ENCODE data around the gene GTPBP1.

The GTPBP1 gene

DNA sequence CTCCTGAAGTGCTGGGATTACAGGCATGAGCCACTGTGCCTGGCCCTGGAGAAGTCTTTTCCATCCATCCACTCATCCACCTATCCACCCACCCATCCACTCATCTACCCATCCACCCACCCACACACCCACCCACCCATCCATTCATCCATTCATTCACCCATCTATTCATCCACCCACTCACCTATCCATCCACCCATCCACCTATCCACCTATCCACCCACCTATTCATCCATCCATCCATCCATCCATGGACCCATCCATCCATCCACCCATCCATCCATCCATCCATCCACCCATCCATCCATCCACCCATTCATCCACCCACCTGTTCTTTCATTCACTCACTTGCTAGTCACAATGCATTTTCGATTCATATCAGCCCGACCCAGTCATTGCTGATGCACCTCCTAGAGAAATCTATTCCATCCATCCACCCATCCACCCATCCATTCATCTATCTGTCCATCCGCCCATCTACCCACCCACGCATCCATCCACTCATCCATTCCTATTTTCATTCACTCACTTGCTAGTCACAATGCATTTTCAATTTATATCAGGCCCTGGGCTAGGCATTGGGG, 67.7 kb downstream of the GTPBP1 start:
- DNase-seq (ENCODE audit: low read depth), result no peak
- TF ChIP-seq, protein P1, sequence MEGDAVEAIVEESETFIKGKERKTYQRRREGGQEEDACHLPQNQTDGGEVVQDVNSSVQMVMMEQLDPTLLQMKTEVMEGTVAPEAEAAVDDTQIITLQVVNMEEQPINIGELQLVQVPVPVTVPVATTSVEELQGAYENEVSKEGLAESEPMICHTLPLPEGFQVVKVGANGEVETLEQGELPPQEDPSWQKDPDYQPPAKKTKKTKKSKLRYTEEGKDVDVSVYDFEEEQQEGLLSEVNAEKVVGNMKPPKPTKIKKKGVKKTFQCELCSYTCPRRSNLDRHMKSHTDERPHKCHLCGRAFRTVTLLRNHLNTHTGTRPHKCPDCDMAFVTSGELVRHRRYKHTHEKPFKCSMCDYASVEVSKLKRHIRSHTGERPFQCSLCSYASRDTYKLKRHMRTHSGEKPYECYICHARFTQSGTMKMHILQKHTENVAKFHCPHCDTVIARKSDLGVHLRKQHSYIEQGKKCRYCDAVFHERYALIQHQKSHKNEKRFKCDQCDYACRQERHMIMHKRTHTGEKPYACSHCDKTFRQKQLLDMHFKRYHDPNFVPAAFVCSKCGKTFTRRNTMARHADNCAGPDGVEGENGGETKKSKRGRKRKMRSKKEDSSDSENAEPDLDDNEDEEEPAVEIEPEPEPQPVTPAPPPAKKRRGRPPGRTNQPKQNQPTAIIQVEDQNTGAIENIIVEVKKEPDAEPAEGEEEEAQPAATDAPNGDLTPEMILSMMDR (IDR thresholded peaks at IDR 0.05; ENCODE audit: control insufficient read depth, insufficient read depth, low read depth, low read length, missing control alignments), result no peak
- H3K4me3 ChIP-seq (ENCODE audit: control insufficient read depth, low read depth, low read length), result no peak overlapping the region

DNA sequence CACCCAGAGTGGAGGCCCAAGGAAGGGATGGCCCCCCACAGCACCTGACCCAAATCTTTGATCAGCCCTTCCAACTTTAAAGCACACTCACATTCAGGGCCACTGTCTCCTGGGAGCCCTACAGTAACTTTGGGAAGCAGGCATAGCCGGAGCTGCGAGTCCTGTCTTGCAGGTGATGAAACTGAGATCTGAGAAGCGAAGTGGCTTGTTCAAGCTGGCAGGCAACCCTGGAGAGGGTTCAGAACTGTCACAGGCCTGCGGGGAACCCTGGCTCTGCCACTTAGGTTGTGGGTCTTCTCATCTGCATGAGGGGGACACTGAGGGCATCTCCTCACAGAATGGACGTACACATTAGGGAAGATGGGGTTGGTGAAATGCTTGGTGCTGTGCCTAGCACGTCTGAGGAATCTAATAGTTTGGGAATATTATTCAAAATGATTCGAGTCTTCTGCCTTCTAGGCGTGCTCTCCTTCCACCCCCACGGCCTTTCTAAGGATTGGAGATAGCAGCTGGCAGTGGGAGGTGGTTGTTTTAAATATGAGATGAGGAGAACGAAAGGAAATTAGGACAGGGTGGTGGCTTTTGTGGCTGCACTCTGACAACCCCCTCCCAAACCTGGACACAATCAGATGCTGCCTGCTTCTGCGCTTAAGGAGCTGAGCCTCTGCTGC, 68.9 kb downstream of the GTPBP1 start:
- H3K4me3 ChIP-seq (ENCODE audit: control insufficient read depth, low read depth, low read length), result no peak overlapping the region
- TF ChIP-seq, protein P1 (IDR thresholded peaks at IDR 0.05; ENCODE audit: control insufficient read depth, insufficient read depth, low read depth, low read length, missing control alignments), result no peak
- DNase-seq (ENCODE audit: low read depth), result no peak

DNA sequence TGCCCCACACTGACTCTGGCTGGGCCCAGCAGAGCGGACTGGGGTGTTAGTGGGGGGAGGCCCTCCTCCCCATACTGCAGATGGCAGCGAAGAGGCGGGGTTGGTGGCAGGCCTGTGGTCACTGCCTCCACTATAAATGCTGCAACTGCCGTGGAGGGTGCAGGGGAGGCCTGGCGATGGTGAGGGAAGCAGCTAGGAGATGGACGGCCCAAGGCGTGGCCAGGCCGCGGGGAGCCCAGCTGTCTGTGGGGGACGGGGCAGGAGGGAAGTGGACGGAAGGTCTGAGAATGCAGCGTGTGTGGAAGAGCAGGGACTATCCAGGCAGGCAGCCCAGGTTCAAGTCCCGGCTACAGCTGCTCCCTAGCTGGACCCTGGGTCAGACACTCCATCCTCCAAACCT, 69.9 kb downstream of the GTPBP1 start:
- TF ChIP-seq, protein P1 (IDR thresholded peaks at IDR 0.05; ENCODE audit: control insufficient read depth, insufficient read depth, low read depth, low read length, missing control alignments), result no peak
- H3K4me3 ChIP-seq (ENCODE audit: control insufficient read depth, low read depth, low read length), result no peak overlapping the region
- DNase-seq (ENCODE audit: low read depth), result no peak

DNA sequence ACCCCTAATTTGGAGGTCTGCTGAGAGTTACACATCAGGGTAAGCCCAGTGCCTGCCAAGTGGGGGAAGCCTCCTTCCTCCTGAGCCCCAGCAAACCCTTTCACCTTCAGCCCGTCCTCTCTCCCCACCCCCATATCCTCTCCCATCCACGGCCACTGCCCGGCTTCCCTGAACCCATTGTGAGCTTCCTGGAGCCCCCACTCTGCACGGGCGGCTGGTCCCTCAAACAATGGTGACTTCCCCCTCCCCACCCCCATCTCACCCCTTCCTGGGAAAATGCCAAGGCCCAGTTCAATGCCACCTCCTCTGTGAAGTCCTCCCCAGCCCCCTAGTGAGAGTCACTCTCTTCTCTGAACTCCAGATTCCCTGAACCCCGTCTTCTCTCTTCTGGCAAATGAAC, 70.3 kb downstream of the GTPBP1 start:
- no peak overlapping the region for H3K4me3 ChIP-seq (ENCODE audit: control insufficient read depth, low read depth, low read length)
- no peak for DNase-seq (ENCODE audit: low read depth)
- TF ChIP-seq, protein P1 (IDR thresholded peaks at IDR 0.05; ENCODE audit: control insufficient read depth, insufficient read depth, low read depth, low read length, missing control alignments), result no peak

DNA sequence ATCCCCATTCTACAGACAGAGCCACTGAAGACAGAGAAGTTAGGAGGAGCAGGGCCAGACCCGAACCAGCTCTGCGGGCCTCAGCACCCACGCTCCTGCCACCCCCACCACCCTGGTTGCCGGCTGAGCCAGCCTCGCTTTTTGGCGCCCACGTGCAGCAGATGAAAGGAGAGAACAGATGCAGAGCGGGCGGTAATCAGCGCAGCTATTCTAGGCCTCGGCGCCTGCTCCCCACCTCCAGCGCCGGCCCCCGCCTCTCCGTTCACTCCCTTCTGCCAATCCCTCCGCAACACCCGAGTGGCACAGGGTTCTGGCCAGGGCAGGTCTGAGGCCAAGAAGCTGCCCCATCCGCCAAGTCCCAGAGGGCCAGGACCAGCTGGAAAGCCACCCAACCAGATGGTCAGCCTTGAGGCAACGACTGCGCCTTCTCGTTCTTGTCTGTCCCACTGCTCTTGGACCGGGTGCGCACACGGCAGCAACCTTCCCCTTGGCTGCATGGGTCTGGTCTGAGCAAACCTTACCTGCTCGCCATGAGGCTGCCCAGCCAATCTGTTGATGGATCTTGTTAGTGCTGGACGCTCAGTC, 71.4 kb downstream of the GTPBP1 start:
- H3K4me3 ChIP-seq (ENCODE audit: control insufficient read depth, low read depth, low read length), result no peak overlapping the region
- TF ChIP-seq, protein P1 (IDR thresholded peaks at IDR 0.05; ENCODE audit: control insufficient read depth, insufficient read depth, low read depth, low read length, missing control alignments), result no peak
- DNase-seq (ENCODE audit: low read depth), result no peak

DNA sequence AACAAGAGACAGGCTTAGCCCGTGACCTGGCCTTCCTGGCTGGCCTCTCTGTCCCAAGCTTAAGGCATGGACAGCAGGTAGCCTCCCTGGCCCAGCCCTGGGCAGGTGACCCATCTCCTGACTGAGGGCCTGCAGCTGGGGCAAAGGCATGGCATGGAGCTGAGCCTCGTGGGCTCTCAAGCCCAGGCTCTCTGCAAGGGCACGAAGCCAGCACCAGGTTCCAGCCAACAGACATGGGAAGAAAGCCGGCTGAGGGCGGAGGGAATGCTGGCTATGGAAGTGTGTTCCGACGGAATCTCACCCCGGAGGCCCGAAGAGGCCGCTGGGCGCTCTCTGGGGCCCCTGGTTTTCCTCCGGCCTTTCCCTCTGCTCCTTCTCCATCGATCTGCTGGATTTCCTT, 75.3 kb downstream of the GTPBP1 start:
- no peak for DNase-seq (ENCODE audit: low read depth)
- TF ChIP-seq, protein P1 (IDR thresholded peaks at IDR 0.05; ENCODE audit: control insufficient read depth, insufficient read depth, low read depth, low read length, missing control alignments), result no peak
- no peak overlapping the region for H3K4me3 ChIP-seq (ENCODE audit: control insufficient read depth, low read depth, low read length)

Measured in AG09309 (cell line).